Measurements from ENCODE around the gene CLDN5.
"Not testable (repeated sequence)": the region's sequence is repeated elsewhere in the genome, so short reads cannot be mapped to it uniquely, and the experiment has no call there.

CLDN5 gene

GRCh38 chr22:19540394-19540793, 16.2 kb upstream of the CLDN5 start:
- no peak for DNase-seq (ENCODE audit: low spot score)
- TF ChIP-seq, protein P1, sequence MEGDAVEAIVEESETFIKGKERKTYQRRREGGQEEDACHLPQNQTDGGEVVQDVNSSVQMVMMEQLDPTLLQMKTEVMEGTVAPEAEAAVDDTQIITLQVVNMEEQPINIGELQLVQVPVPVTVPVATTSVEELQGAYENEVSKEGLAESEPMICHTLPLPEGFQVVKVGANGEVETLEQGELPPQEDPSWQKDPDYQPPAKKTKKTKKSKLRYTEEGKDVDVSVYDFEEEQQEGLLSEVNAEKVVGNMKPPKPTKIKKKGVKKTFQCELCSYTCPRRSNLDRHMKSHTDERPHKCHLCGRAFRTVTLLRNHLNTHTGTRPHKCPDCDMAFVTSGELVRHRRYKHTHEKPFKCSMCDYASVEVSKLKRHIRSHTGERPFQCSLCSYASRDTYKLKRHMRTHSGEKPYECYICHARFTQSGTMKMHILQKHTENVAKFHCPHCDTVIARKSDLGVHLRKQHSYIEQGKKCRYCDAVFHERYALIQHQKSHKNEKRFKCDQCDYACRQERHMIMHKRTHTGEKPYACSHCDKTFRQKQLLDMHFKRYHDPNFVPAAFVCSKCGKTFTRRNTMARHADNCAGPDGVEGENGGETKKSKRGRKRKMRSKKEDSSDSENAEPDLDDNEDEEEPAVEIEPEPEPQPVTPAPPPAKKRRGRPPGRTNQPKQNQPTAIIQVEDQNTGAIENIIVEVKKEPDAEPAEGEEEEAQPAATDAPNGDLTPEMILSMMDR (IDR thresholded peaks at IDR 0.05; ENCODE audit: borderline replicate concordance, control extremely low read depth, extremely low read depth, insufficient read depth, missing control alignments), result no peak
- in situ Hi-C loops (cut with MboI; ENCODE audit: low sequenced_read_pairs, unreplicated experiment), result no loop called here

GRCh38 chr22:19537941-19538488, 13.8 kb upstream of the CLDN5 start:
- DNase-seq (ENCODE audit: low spot score), result no peak
- in situ Hi-C loops (cut with MboI; ENCODE audit: low sequenced_read_pairs, unreplicated experiment), result no loop called here
- TF ChIP-seq, protein P1 (IDR thresholded peaks at IDR 0.05; ENCODE audit: borderline replicate concordance, control extremely low read depth, extremely low read depth, insufficient read depth, missing control alignments), result no peak

DNA sequence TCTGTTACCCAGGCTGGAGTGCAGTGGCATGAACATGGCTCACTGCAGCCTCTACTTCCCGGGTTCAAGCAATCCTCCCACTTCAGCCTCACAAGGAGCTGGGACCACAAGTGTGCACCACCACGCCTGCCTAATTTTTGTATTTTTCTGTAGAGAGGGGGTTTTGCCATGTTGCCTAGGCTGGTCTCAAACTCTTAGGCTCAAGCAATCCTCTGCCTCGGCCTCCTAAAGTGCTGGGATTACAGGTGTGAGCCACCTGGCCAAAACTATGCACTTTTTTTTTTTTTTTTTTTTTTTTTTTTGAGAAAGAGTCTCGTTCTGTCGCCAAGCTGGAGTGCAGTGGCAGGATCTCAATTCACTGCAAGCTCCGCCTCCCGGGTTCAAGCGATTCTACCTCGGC, 12.4 kb upstream of the CLDN5 start:
- TF ChIP-seq, protein P1 (IDR thresholded peaks at IDR 0.05; ENCODE audit: borderline replicate concordance, control extremely low read depth, extremely low read depth, insufficient read depth, missing control alignments), result no peak
- in situ Hi-C loops (cut with MboI; ENCODE audit: low sequenced_read_pairs, unreplicated experiment), result no loop called here
- DNase-seq (ENCODE audit: low spot score), result no peak

- in situ Hi-C loops (cut with MboI; ENCODE audit: low sequenced_read_pairs, unreplicated experiment), result no loop called here
- DNase-seq (ENCODE audit: low spot score), result no peak
These were observed 10.8 kb upstream of the CLDN5 start for GRCh38 chr22:19535001-19535400.

DNA sequence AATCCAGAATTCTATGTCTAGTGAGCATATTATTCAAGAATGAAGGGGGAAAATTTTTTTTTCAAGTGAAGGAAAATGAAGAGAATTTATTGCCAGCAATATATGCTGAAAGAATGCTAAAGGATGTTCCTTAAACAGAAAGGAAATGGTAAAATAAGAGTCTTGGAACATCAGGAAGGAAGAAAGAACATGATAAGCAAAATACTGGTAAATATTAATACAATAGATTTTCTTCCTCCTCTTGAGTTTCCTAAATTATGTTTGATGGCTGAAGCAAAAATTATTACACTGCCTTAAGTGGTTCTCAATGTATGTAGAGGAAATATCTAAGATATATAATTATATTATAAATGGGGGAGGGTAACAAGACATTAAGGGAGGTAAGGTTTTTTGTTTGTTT, 9.6 kb upstream of the CLDN5 start:
- in situ Hi-C loops (cut with MboI; ENCODE audit: low sequenced_read_pairs, unreplicated experiment), result no loop called here
- TF ChIP-seq, protein P1 (IDR thresholded peaks at IDR 0.05; ENCODE audit: borderline replicate concordance, control extremely low read depth, extremely low read depth, insufficient read depth, missing control alignments), result no peak
- no peak for DNase-seq (ENCODE audit: low spot score)

More at GRCh38 chr22:19535001-19535400, 10.8 kb upstream of the CLDN5 start:
- TF ChIP-seq, protein P1 (IDR thresholded peaks at IDR 0.05; ENCODE audit: borderline replicate concordance, control extremely low read depth, extremely low read depth, insufficient read depth, missing control alignments), result no peak

GRCh38 chr22:19533049-19533626, 8.9 kb upstream of the CLDN5 start:
- in situ Hi-C loops (cut with MboI; ENCODE audit: low sequenced_read_pairs, unreplicated experiment), result no loop called here
- DNase-seq (ENCODE audit: low spot score), result no peak
- TF ChIP-seq, protein P1 (IDR thresholded peaks at IDR 0.05; ENCODE audit: borderline replicate concordance, control extremely low read depth, extremely low read depth, insufficient read depth, missing control alignments), result no peak

DNA sequence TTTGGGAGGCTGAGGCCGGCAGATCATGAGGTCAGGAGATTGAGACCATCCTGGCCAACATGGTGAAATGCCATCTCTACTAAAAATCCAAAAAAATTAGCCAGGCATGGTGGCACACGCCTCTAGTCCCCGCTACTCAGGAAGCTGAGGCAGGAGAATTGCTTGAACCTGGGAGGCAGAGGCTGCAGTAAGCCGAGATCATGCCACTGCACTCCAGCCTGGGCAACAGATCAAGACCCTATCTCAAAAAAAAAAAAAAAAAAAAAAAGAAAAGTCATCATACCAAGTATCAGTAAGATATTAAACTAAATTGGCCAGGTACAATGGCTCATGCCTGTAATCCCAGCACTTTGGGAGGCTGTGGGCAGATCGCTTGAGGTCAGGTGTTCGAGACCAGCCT, 7.1 kb upstream of the CLDN5 start:
- in situ Hi-C loops (cut with MboI; ENCODE audit: low sequenced_read_pairs, unreplicated experiment), result not testable (repeated sequence)

More for the DNA sequence above, 7.1 kb upstream of the CLDN5 start:
- DNase-seq (ENCODE audit: low spot score), result not testable (repeated sequence)
